Stomach (tissue), 9 donors: ENCODE measurements around the gene CERS6. TPM values are rescaled to one million over a fixed set of nuclear protein-coding genes. Genes with fewer than 3 reads are reported as not detected.

Experiments
- DNase-seq, 2 donors: peaks; one replicate each; pipeline versions ENCODE4 v3.0.0 to v3.0.0-alpha.2; 2013 to 2019
- H3K27ac ChIP-seq, 5 donors: fragments of 200-600 bp in 4 of 5; sonication (generic) in 4 of 5; one replicate each; pipeline ENCODE4 v1.5.1; 2013 to 2019; ENCODE audit warnings: mild to moderate bottlenecking in 1 of 5, moderate library complexity in 1 of 5
- H3K27me3 ChIP-seq, 3 donors: fragments of 200-600 bp; sonication (generic); one replicate each; pipeline ENCODE4 v1.5.1; 2017 to 2019; ENCODE audit warnings: mixed run types in 1 of 3
- H3K36me3 ChIP-seq, 4 donors: fragments of 200-600 bp; sonication (generic); 1 replicate in 3 of 4; 2 replicates in 1 of 4; pipeline ENCODE4 v1.5.1; 2016 to 2019
- H3K4me1 ChIP-seq, 4 donors: fragments of 200-600 bp; sonication (generic); one replicate each; pipeline ENCODE4 v1.5.1; 2016 to 2019
- H3K4me3 ChIP-seq, 4 donors: fragments of 200-600 bp; sonication (generic) in 3 of 4; one replicate each; pipeline ENCODE4 v1.5.1; 2016 to 2019; ENCODE audit warnings: mild to moderate bottlenecking in 1 of 4
- H3K9me3 ChIP-seq, 4 donors: fragments of 200-600 bp; sonication (generic); one replicate each; pipeline ENCODE4 v1.5.1; 2016 to 2019
- CTCF ChIP-seq, 7 experiments: fragments of 450-650 bp in 4 of 7; fragments of 200-600 bp in 3 of 7; sonication (generic) in 3 of 7; IDR thresholded peaks; one replicate each; pipeline ENCODE4 v1.5.1; 2016 to 2019; ENCODE audit warnings: antibody characterized with exemption in 7 of 7, control low read depth in 2 of 7, mild to moderate bottlenecking in 1 of 7
- EP300 ChIP-seq: sonication (generic); formaldehyde crosslinking; IDR thresholded peaks from one replicate; pipeline ENCODE4 v1.6.1; 2017; ENCODE audit warnings: antibody characterized with exemption
- POLR2A ChIP-seq, 4 donors: fragments of 450-650 bp; IDR thresholded peaks; one replicate each; pipeline ENCODE4 v1.6.1; 2016; ENCODE audit warnings: antibody characterized with exemption in 4 of 4, control low read depth in 2 of 4, mild to moderate bottlenecking in 1 of 4, moderate library complexity in 1 of 4
- POLR2AphosphoS5 ChIP-seq, 3 donors: sonication (generic); formaldehyde crosslinking; IDR thresholded peaks; one replicate each; pipeline ENCODE4 v1.6.1; 2016; ENCODE audit warnings: antibody characterized with exemption in 3 of 3
- WGBS, 5 donors: extraction: QIAGEN DNeasy Blood & Tissue Kit in 3 of 5; methylation state at CpG; one replicate each; pipeline versions ENCODE4 v1.1.5 to v1.1.7; 2013 to 2018; 5-methylcytosine and 5-hydroxymethylcytosine counted together
- intact Hi-C: fragments of 100-400 bp; cut with DNase I; formaldehyde crosslinking; loops from one replicate; pipeline ENCODE4 v1.15.1; 2023; ENCODE audit warnings: low total_unique reads
- polyA plus RNA-seq, 3 donors: library from polyadenylated mRNA; stranded (reverse); fragments of 200-250 nt; gene quantifications; one replicate each; pipeline ENCODE4 v1.2.3, GENCODE V29; 2013
- total RNA-seq, 5 donors: library from RNA; depleted of rRNA; stranded (reverse); fragments of >200 nt; gene quantifications; one replicate each; pipeline versions ENCODE4 v1.1.0 to v1.2.3, GENCODE V29; 2014 to 2016
- donor health status: healthy with polysubstance abuse.
- donor health status: Bipolar disorder and iron deficiency.
- donor health status: healthy.

CERS6 gene
- total and polyA plus RNA-seq, 8 donors, result 4.0 to 102 (median 53.2) TPM

- Histone ChIP-seq H3K4me3 (no peak overlapping the region), H3K27ac (no peak overlapping the region), H3K9me3 (no peaks in the 10 kb centered on the region), H3K4me1 (no peaks in the 10 kb centered on the region), H3K36me3 (no peaks in the 10 kb centered on the region), H3K27me3 (no peaks in the 10 kb centered on the region)
- 65 to 88% (median 68%) methylated on average over 1 of the region's 1 CpG for WGBS, 5 donors
- intact Hi-C loops, result no loop called here
- TF ChIP-seq CTCF (IDR thresholded peaks at IDR 0.05), result no peak
- TF ChIP-seq POLR2A (IDR thresholded peaks at IDR 0.05), result no peak
- no peak for TF ChIP-seq POLR2AphosphoS5 (IDR thresholded peaks at IDR 0.05)
- no peak for TF ChIP-seq EP300
- no peak for DNase-seq
Measured at GRCh38 chr2:168431301-168432024, 24.6 kb upstream of the CERS6 start.

- TF ChIP-seq EP300, result no peak
- TF ChIP-seq POLR2A (IDR thresholded peaks at IDR 0.05), result no peak
- TF ChIP-seq POLR2AphosphoS5 (IDR thresholded peaks at IDR 0.05), result no peak
- no peak for TF ChIP-seq CTCF (IDR thresholded peaks at IDR 0.05)
- Histone ChIP-seq H3K4me1 (no peaks in the 10 kb centered on the region), H3K9me3 (no peaks in the 10 kb centered on the region), H3K4me3 (no peak overlapping the region), H3K27ac (no peak overlapping the region), H3K36me3 (no peaks in the 10 kb centered on the region), H3K27me3 (no peaks in the 10 kb centered on the region)
- WGBS, 5 donors, result 84 to 89% (median 86%) methylated on average over 3 of the region's 3 CpGs
- intact Hi-C loops, result no loop called here
- no peak for DNase-seq
Measured at GRCh38 chr2:168432100-168432499, 24.0 kb upstream of the CERS6 start.

GRCh38 chr2:168432565-168433186 is 23.4 kb upstream of the CERS6 start:
- peak in 1 of 2 donors; percentile 30 for DNase-seq
- Histone ChIP-seq H3K36me3 (no peaks in the 10 kb centered on the region), H3K4me1 (no peaks in the 10 kb centered on the region), H3K27me3 (no peaks in the 10 kb centered on the region), H3K27ac (no peak overlapping the region), H3K9me3 (no peaks in the 10 kb centered on the region), H3K4me3 (no peak overlapping the region)
- 68 to 80% (median 79%) methylated on average over 3 of the region's 3 CpGs for WGBS, 5 donors
- TF ChIP-seq POLR2A (IDR thresholded peaks at IDR 0.05), result no peak
- TF ChIP-seq EP300, result no peak
- TF ChIP-seq CTCF (IDR thresholded peaks at IDR 0.05), result no peak
- no peak for TF ChIP-seq POLR2AphosphoS5 (IDR thresholded peaks at IDR 0.05)
- intact Hi-C loops, result no loop called here

- 73 to 93% (median 88%) methylated on average over 2 of the region's 2 CpGs for WGBS, 5 donors
- Histone ChIP-seq H3K27ac (no peak overlapping the region), H3K36me3 (no peaks in the 10 kb centered on the region), H3K4me3 (no peak overlapping the region), H3K27me3 (no peaks in the 10 kb centered on the region), H3K9me3 (no peaks in the 10 kb centered on the region), H3K4me1 (no peaks in the 10 kb centered on the region)
- no peak for DNase-seq
- TF ChIP-seq POLR2A (IDR thresholded peaks at IDR 0.05) (no peak), EP300 (no peak), CTCF (IDR thresholded peaks at IDR 0.05) (no peak), POLR2AphosphoS5 (IDR thresholded peaks at IDR 0.05) (no peak)
- intact Hi-C loops, result no loop called here
Measured at GRCh38 chr2:168433527-168433926, 22.5 kb upstream of the CERS6 start.
